Peyer's patch (tissue), 4 donors: ENCODE results near the gene LRIT2.

Experiments
- CTCF ChIP-seq, 6 experiments: fragments of 450-650 bp in 4 of 6; fragments of 200-600 bp in 2 of 6; sonication (generic) in 1 of 6; IDR thresholded peaks; one replicate each; pipeline ENCODE4 v1.5.1; 2017 to 2019; ENCODE audit warnings: antibody characterized with exemption in 6 of 6, mild to moderate bottlenecking in 3 of 6, moderate library complexity in 1 of 6
- POLR2A ChIP-seq, 2 donors: fragments of 450-650 bp; IDR thresholded peaks; one replicate each; pipeline ENCODE4 v1.5.1; 2017; ENCODE audit warnings: antibody characterized with exemption in 2 of 2, mild to moderate bottlenecking in 2 of 2, moderate library complexity in 2 of 2

GRCh38 chr10:84237199-84238051 is 12.1 kb upstream of the LRIT2 start:
- TF ChIP-seq CTCF (IDR thresholded peaks at IDR 0.05) (no peak), POLR2A (IDR thresholded peaks at IDR 0.05) (no peak)
